IPS-18a (cell line): ENCODE measurements around the gene ARGFX.

Experiments used
- H3K27ac ChIP-seq: one replicate; pipeline ENCODE4 v1.5.1; 2013; ENCODE audit warnings: low read length
- H3K27me3 ChIP-seq: one replicate; pipeline ENCODE4 v1.6.1; 2013; ENCODE audit warnings: mild to moderate bottlenecking, low read length; ENCODE audit not compliant: control insufficient read depth, insufficient read depth
- H3K36me3 ChIP-seq: one replicate; pipeline ENCODE4 v1.6.1; 2013; ENCODE audit warnings: low read depth, low read length; ENCODE audit not compliant: control insufficient read depth
- H3K4me1 ChIP-seq: one replicate; pipeline ENCODE4 v1.6.1; 2013; ENCODE audit warnings: low read depth, low read length; ENCODE audit not compliant: control insufficient read depth
- H3K4me3 ChIP-seq: one replicate; pipeline ENCODE4 v1.5.1; 2013; ENCODE audit warnings: low read length
- H3K9ac ChIP-seq: one replicate; pipeline ENCODE4 v1.6.1; 2013; ENCODE audit warnings: mild to moderate bottlenecking, low read length, moderate library complexity
- H3K9me3 ChIP-seq: one replicate; pipeline ENCODE4 v1.6.1; 2013; ENCODE audit warnings: low read depth, low read length; ENCODE audit not compliant: control insufficient read depth

The ARGFX gene

DNA sequence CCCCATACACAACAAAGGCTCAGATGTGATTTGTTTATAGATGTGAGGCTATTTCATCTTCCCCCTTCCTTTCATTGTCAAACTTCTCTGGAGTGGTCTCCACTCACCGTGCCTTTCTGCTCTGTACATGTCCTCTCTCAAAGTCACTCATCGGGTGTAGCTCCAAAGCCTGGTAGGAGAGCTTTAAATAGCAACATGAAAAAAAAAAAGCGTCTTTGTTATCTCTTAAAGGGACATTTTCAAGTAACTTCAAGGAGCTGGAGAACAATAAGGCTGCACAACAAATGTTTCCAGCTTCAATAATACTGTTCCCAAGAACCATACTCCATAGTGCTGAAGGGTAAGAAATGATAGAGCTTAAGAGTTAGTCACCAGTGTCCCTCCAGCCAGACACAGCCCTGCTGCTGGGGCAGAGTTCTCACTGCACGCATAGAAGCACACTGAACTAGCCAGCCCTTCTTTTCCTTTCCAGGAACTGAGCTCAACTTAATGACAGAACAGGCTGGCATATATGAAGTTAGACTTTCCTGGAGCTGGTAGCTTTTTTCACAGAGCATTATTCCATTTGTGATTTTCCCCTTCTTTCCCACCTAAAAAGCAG is 33.6 kb downstream of the ARGFX start:
- H3K36me3 ChIP-seq = no peaks in the 10 kb centered on the region
- no peak overlapping the region for H3K9ac ChIP-seq
- H3K9me3 ChIP-seq = no peaks in the 10 kb centered on the region
- H3K27me3 ChIP-seq = no peaks in the 10 kb centered on the region
- H3K27ac ChIP-seq = no peak overlapping the region
- no peak overlapping the region for H3K4me3 ChIP-seq
- peaks cover 15% of the 10 kb centered on the region for H3K4me1 ChIP-seq

DNA sequence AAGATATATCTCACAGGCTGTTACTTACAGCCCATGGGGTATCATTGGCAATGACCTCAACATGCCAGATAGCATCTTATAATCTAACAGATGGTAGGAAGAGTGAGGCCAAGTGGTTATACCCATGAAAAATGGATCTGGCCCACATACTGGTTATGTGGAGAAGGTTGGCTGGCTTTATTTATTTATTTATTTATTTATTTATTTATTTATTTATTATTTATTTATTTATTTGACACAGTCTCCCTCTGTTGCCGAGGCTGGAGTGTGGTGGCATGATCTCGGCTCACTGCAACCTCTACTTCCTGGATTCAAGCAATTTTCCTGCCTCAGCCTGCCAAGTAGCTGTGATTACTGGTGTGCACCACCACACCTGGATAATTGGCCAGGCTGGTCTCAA is 37.0 kb downstream of the ARGFX start:
- no peak overlapping the region for H3K4me3 ChIP-seq
- no peaks in the 10 kb centered on the region for H3K36me3 ChIP-seq
- no peak overlapping the region for H3K27ac ChIP-seq
- peaks cover 11% of the 10 kb centered on the region for H3K4me1 ChIP-seq
- H3K27me3 ChIP-seq = no peaks in the 10 kb centered on the region
- no peaks in the 10 kb centered on the region for H3K9me3 ChIP-seq
- no peak overlapping the region for H3K9ac ChIP-seq

DNA sequence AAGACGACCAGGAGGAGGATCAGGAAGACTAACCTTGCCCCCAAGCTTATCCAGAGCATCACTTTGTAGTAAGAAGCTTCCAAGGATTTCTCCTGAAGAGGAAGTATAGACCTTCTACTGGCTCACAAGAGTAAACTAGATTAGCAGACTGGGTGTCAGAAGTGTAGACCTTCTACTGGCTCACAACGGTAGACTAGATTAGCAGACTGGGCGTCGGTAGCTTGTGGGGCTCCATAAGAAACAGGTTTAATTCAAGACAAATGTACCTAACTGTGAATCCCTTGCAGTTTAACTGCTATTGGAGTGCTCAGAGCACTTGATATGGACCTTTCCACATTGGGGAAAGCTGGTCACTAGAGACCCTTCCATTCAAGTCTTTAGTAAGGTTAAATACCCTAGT is 38.4 kb downstream of the ARGFX start:
- no peaks in the 10 kb centered on the region for H3K36me3 ChIP-seq
- H3K4me3 ChIP-seq = no peak overlapping the region
- H3K9ac ChIP-seq = no peak overlapping the region
- H3K27me3 ChIP-seq = no peaks in the 10 kb centered on the region
- H3K27ac ChIP-seq = no peak overlapping the region
- H3K4me1 ChIP-seq = peaks cover 7% of the 10 kb centered on the region
- H3K9me3 ChIP-seq = no peaks in the 10 kb centered on the region
